Suprapubic skin (tissue), 4 donors: Measurements from ENCODE around the gene RANBP3L. TPM values are rescaled to one million over a fixed set of nuclear protein-coding genes. Genes with fewer than 3 reads are reported as not detected.

ENCODE experiments used
- DNase-seq, 2 donors: peaks; one replicate each; pipeline ENCODE4 v3.0.0-alpha.2; 2019; ENCODE audit warnings: low spot score in 2 of 2
- H3K27ac ChIP-seq: fragments of 200-600 bp; sonication (generic); one replicate; pipeline ENCODE4 v1.5.1; 2019
- H3K27me3 ChIP-seq: fragments of 200-600 bp; sonication (generic); one replicate; pipeline ENCODE4 v1.5.1; 2019
- H3K36me3 ChIP-seq: fragments of 200-600 bp; sonication (generic); one replicate; pipeline ENCODE4 v1.5.1; 2019
- H3K4me1 ChIP-seq: fragments of 200-600 bp; sonication (generic); one replicate; pipeline ENCODE4 v1.5.1; 2019
- H3K4me3 ChIP-seq: fragments of 200-600 bp; sonication (generic); one replicate; pipeline ENCODE4 v1.5.1; 2019; ENCODE audit warnings: mild to moderate bottlenecking
- H3K9me3 ChIP-seq: fragments of 200-600 bp; sonication (generic); one replicate; pipeline ENCODE4 v1.5.1; 2019
- EP300 ChIP-seq: sonication (generic); formaldehyde crosslinking; IDR thresholded peaks from one replicate; pipeline ENCODE4 v1.6.1; 2017; ENCODE audit warnings: antibody characterized with exemption
- POLR2A ChIP-seq, 2 donors: fragments of 450-650 bp; IDR thresholded peaks; one replicate each; pipeline ENCODE4 v1.6.1; 2017; ENCODE audit warnings: antibody characterized with exemption in 2 of 2, mild to moderate bottlenecking in 2 of 2, moderate library complexity in 2 of 2
- POLR2AphosphoS5 ChIP-seq, 3 donors: sonication (generic); formaldehyde crosslinking; IDR thresholded peaks; one replicate each; pipeline ENCODE4 v1.6.1; 2017; ENCODE audit warnings: antibody characterized with exemption in 3 of 3
- WGBS: methylation state at CpG from one replicate; pipeline ENCODE4 v1.1.5; 2018; 5-methylcytosine and 5-hydroxymethylcytosine counted together
- total RNA-seq, 4 donors: library from RNA; depleted of rRNA; stranded (reverse); fragments of >200 nt; gene quantifications; one replicate each; pipeline ENCODE4 v1.1.0, GENCODE V29; 2016
- TF ChIP-seq, protein P1 (sequence below), 2 donors: fragments of 200-600 bp in 1 of 2; fragments of 450-650 bp in 1 of 2; sonication (generic) in 1 of 2; IDR thresholded peaks; one replicate each; pipeline ENCODE4 v1.5.1; 2016 to 2019; ENCODE audit warnings: antibody characterized with exemption in 2 of 2, mild to moderate bottlenecking in 1 of 2, moderate library complexity in 1 of 2

The RANBP3L gene
- total RNA-seq, 4 donors from 2014 or later, result 0.95 to 2.8 (median 1.5) TPM

DNA sequence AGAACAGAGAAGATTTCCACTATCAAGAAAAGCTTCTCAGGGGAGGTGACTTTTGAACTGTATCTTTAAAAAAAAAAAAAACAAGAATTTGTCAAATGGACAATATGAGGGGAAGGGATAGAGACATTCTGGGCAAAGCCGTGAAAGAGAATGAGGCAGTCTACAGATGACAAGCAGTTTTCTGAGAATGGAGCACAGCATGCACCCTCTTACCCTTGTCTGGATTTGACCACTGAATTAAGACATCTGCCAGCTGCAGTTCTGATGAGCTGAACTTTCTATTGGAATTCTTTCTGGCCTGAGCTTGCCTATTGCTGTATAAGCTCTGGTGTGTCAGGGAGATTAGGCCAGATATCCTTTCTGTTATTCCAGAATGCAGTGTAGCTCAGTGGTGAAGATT is 10.3 kb upstream of the RANBP3L start:
- H3K4me3 ChIP-seq, result no peak overlapping the region
- H3K4me1 ChIP-seq, result no peaks in the 10 kb centered on the region
- no peaks in the 10 kb centered on the region for H3K27me3 ChIP-seq
- no peak for DNase-seq
- no peaks in the 10 kb centered on the region for H3K9me3 ChIP-seq
- H3K27ac ChIP-seq, result no peak overlapping the region
- TF ChIP-seq, protein P1, sequence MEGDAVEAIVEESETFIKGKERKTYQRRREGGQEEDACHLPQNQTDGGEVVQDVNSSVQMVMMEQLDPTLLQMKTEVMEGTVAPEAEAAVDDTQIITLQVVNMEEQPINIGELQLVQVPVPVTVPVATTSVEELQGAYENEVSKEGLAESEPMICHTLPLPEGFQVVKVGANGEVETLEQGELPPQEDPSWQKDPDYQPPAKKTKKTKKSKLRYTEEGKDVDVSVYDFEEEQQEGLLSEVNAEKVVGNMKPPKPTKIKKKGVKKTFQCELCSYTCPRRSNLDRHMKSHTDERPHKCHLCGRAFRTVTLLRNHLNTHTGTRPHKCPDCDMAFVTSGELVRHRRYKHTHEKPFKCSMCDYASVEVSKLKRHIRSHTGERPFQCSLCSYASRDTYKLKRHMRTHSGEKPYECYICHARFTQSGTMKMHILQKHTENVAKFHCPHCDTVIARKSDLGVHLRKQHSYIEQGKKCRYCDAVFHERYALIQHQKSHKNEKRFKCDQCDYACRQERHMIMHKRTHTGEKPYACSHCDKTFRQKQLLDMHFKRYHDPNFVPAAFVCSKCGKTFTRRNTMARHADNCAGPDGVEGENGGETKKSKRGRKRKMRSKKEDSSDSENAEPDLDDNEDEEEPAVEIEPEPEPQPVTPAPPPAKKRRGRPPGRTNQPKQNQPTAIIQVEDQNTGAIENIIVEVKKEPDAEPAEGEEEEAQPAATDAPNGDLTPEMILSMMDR (IDR thresholded peaks at IDR 0.05), result no peak
- TF ChIP-seq EP300 (no peak), POLR2A (IDR thresholded peaks at IDR 0.05) (no peak), POLR2AphosphoS5 (IDR thresholded peaks at IDR 0.05) (no peak)
- H3K36me3 ChIP-seq, result no peaks in the 10 kb centered on the region
- 74% methylated on average over 1 of the region's 1 CpG for WGBS

DNA sequence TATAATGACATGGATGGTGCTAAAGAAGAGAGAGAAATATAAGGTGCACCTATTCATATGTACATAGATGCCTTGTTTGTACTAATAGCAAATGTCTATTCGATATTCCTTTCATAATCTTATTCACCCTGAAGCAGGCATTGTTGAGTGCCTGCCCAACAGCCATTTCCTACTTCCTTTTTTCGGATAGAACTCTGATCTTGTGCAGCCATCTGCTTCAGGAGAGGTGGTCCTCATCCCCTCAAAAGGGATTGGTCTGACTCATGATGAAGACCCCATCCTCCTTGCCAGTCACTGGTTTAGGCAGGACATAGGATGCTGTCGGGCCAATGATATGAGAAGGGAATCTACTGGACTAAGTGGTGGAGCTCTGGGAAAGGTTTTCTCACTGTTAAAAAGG is 8.4 kb upstream of the RANBP3L start:
- Histone ChIP-seq H3K27ac (no peak overlapping the region), H3K36me3 (no peaks in the 10 kb centered on the region), H3K27me3 (no peaks in the 10 kb centered on the region), H3K4me3 (no peak overlapping the region), H3K4me1 (peaks cover 5% of the 10 kb centered on the region), H3K9me3 (no peaks in the 10 kb centered on the region)
- TF ChIP-seq POLR2A (IDR thresholded peaks at IDR 0.05), result no peak
- TF ChIP-seq, protein P1 (IDR thresholded peaks at IDR 0.05), result no peak
- DNase-seq, result no peak
- WGBS, result 70% methylated on average over 3 of the region's 3 CpGs

DNA sequence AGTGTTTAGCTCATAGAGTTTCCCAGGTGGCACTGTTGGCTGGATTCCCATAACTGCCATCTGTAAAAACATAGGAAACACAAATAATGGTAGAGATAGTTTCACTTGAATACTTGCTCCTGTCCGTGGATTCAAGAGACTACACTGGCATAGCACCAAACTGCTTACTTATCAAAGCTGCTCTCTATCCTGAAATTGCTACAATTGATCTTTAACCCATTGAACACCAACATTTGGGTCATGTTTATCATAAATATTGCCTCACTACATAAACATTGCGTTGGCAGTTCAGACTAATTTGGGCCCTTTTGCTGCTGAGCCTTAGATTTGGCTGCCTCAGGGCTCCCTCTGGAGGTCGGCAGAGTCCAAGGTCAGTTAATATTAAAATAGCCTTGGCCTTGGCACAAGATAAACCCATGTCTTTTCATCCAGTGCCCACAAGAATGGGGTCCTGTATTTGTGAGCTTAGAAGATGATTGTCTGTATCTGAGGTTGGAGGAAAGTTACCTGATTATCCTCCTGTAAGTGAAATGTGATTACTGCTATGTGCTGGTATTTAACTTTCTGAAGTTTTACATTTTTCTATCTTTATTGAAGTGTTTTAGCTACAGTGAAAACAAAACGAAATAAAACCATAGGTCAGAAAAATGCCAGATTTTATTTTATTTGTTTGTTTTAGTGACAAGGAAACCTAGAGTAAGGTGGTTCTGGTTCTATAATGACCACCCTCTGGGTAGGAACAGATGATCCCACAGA is 4.0 kb upstream of the RANBP3L start:
- Histone ChIP-seq H3K4me3 (no peak overlapping the region), H3K36me3 (no peaks in the 10 kb centered on the region), H3K9me3 (no peaks in the 10 kb centered on the region), H3K4me1 (peaks cover 23% of the 10 kb centered on the region), H3K27me3 (no peaks in the 10 kb centered on the region), H3K27ac (no peak overlapping the region)
- no peak for DNase-seq
- TF ChIP-seq, protein P1 (IDR thresholded peaks at IDR 0.05), result peak in 1 of 2 donors; percentile 49
- TF ChIP-seq EP300, result no peak
- TF ChIP-seq POLR2AphosphoS5 (IDR thresholded peaks at IDR 0.05), result no peak
- no peak for TF ChIP-seq POLR2A (IDR thresholded peaks at IDR 0.05)
- 39% methylated on average over 4 of the region's 4 CpGs for WGBS

DNA sequence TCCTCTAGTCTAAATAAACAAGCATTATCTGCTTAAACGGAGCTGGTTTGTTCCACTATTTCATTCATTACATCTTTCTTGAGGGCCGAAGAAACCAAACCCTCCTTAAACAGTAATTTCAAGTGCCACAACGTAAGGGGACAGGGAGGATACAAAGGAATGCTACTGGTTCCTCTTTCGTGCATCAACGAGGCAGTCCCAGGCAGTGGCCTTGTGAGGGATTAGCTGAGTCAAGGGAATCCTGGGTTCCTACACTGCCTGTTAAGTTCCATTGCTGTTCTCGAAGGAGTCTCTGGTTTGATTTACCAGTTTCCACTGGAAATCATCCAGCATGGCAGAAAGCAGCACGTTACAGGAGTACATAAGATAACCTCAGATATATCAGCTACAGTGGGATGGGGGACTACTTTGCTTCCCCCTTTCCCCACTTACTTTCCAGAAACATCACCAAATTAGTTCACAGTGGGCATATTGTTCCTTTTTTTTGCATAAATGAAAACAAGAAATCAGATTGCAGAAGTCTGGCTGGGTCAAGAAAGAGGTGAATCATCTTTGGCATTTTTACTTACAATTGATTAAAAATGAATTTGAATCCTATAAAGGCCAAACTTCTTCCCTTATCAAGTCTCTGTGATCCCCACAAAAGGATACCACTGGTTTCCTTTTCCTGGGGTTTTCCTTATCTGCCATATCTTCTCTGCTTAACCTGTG is 2.5 kb upstream of the RANBP3L start:
- Histone ChIP-seq H3K27ac (no peak overlapping the region), H3K27me3 (no peaks in the 10 kb centered on the region), H3K4me1 (peaks cover 28% of the 10 kb centered on the region), H3K4me3 (no peak overlapping the region), H3K36me3 (no peaks in the 10 kb centered on the region), H3K9me3 (no peaks in the 10 kb centered on the region)
- DNase-seq, result no peak
- WGBS, result 88% methylated on average over 7 of the region's 7 CpGs
- TF ChIP-seq, protein P1 (IDR thresholded peaks at IDR 0.05), result no peak
- TF ChIP-seq POLR2AphosphoS5 (IDR thresholded peaks at IDR 0.05), result no peak

DNA sequence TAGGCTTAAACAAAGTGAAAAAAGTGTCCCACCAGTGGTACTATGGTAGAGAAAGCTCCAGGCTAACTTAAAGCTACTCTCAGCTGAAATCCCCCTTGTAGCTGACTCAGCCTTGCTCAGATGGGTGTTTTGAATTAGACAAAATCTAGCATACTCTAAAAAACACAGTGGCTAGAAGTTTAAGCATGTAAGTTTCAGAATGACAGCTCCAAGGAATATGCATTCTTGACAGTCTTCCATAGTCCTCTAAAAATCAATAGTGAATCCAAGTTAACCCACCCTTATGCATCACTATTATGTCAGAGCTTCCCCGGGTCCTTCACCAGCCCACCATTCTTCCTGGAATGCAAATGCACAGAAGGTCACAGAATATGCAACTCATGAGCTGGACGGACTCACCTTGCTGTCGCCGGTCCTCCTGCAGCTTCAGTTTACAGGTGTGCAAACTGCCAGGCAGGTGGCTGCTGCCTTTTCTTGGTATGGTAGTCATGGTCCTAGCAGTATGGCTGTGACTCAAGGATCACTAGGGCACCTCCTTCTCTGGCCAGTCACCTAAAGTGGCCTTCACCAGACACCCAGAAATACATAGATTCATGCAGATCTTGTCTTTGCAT is 668 bp downstream of the RANBP3L start:
- H3K27ac ChIP-seq, result peak overlapping the region; percentile 79
- no peak for DNase-seq
- H3K4me1 ChIP-seq, result peaks cover 28% of the 10 kb centered on the region
- H3K9me3 ChIP-seq, result no peaks in the 10 kb centered on the region
- H3K4me3 ChIP-seq, result peak overlapping the region; percentile 32
- TF ChIP-seq POLR2AphosphoS5 (IDR thresholded peaks at IDR 0.05), result no peak
- TF ChIP-seq, protein P1 (IDR thresholded peaks at IDR 0.05), result no peak
- H3K27me3 ChIP-seq, result no peaks in the 10 kb centered on the region
- no peaks in the 10 kb centered on the region for H3K36me3 ChIP-seq
- 78% methylated on average over 4 of the region's 4 CpGs for WGBS
